SK-MEL-5 (cell line): ENCODE data around the gene ZNF787. TPM values are rescaled to one million over a fixed set of nuclear protein-coding genes. Genes with fewer than 3 reads are reported as not detected.

Experiments
- DNase-seq: peaks from one replicate; pipeline ENCODE4 v3.0.0-alpha.2; 2016; ENCODE audit warnings: low read depth, low spot score
- in situ Hi-C: cut with HindIII; loops from 2 replicates; pipeline ENCODE4 v1.10.0; 2016; ENCODE audit warnings: low sequenced_read_pairs, high pct_unique_total_duplicates, low pct_unique_long_range_greater_than_20kb
- small RNA-seq, 2 experiments: library from RNA; depleted of rRNA; stranded (forward); fragments of <200 nt; gene quantifications; one replicate each; pipeline ENCODE3, GENCODE V24; 2014
- total RNA-seq: library from RNA; depleted of rRNA; stranded (reverse); fragments of >200 nt; shearing (Covaris generic); gene quantifications from 2 replicates; pipeline ENCODE4 v1.2.3, GENCODE V29; 2014; rRNA removed

Gene ZNF787
- total RNA-seq, 1 experiment from 2014 or later, result 30.4 TPM

DNA sequence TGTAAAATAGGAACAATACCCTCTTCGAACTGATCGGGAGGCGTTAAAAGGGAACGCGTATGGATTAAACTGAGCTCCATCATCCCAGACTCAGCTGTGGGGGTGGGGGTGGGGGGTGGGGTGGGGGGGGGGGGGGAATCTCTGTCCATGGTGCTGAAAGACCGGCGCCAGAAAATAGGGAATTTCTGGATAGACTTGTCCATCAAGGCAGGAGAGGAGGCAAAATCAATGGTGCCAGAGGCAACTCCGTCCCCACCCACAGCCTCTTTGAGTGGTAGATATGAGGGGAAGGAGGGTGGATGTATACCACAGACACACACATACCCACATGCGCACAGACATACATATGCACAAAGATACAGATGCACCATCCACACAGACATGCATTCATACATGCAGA, 37.4 kb downstream of the ZNF787 start:
- in situ Hi-C loops, result no loop called here
- DNase-seq, result no peak

DNA sequence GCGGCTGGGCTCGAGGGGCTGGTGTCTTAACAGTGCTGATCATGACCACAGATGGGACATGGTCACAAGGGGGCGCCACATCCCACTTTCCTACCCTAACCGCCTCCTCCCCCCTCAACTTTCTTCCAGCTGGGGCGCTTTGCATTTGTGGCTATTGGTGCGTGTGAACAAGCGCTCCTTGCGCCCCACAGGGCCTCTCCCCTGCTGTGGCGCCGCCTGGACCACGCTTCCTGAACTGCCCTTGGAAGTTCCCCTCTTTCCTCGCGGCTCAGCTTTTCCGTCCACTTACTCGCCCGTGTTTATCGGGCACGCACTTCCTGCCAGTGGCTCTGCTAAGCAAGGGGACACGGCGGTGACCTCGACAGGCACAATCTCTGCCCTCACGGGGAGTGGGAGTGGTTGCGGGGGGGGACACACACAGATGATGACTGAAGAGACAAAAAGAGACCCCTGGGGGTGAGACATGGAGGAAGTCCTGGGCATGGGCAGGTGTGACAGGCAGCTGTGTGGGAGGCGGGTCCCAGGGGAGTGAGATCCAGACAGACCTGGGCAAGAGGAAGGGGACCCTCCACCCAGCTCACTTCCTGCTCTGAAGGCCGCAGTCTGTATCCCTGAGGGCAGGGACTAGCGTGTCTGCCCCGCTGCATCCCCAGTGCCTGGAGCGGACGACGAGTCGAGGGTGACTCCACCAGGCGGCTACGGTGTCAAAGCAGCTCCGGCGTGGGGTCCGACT, 40.3 kb downstream of the ZNF787 start:
- peak; percentile 70 for DNase-seq
- in situ Hi-C loops, result no loop called here

DNA sequence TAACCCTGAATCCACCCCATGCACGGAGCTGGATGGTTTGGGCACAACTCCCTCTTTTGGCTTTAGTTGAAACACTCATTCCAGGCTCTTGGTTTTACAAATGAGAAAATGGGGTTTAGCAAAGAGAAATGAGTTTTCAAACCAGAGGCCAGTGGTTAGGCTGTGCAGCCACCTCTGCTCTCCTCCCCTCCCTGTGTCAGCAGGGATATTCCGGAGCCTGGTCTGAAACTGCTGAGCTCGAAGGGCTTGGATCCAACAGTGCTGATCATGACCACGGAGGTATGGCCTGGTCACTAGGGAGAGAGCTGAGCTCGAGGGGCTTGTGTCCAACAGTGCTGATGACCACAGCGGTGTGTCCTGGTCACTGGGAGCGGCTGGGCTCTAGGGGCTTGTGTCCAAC, 41.5 kb downstream of the ZNF787 start:
- no peak for DNase-seq
- in situ Hi-C loops, result no loop called here

DNA sequence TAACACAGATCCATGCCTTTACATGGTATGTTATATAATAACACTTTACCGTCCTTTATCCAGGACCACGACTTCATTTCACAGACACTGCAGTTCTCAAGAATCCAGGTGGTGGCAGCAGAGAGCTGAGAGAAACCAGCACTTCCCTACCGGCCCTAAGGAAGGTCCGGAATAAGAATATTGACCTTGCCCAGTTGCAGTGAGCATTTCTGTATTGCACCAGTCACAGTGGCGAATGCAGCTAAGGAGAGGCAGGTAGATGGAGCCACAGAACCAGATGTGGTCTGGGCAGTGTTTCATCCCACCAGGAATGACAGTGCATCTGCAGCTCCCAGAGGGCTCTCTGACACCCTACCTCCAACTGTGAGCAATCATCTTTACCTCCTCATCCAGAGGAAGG, 44.6 kb downstream of the ZNF787 start:
- peak; percentile 69 for DNase-seq
- in situ Hi-C loops, result no loop called here

DNA sequence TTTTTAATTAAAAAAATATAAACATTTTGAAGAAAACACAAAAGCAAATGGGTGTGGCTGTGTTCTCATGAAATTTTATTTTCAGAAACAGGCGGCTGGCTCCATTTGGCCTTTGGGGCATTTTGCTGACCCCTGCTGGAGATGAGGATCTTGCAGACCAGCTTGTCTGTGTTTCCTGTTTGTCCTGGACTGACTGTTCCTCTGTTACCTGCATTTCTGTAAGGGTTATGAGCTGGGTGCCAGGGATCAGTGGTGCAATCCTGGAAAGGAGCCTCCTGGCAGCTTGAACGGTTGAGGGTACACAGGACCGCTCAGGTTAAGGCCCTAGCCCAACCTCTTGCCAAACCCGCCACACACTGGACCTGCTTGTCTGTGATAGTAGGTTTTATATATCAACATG, 49.9 kb downstream of the ZNF787 start:
- in situ Hi-C loops, result no loop called here
- peak; percentile 47 for DNase-seq

DNA sequence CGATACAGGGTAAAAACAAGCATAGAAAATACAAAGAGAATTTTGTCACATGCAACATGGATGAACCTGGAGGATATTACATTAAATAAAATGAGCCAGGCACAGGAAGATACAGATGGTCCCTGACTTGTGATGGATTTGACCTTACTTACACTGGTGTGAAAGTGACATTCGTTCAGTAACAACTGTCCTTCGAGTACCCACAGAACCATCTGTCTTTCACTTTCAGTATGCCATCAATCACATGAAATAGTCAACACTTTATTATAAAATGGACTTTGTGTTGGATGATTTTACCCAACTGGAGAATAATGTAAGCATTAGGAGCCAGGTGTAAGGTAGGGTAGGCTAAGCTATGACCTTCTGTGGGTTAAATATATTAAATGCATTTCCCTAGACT, 51.5 kb downstream of the ZNF787 start:
- no peak for DNase-seq
- in situ Hi-C loops, result no loop called here

DNA sequence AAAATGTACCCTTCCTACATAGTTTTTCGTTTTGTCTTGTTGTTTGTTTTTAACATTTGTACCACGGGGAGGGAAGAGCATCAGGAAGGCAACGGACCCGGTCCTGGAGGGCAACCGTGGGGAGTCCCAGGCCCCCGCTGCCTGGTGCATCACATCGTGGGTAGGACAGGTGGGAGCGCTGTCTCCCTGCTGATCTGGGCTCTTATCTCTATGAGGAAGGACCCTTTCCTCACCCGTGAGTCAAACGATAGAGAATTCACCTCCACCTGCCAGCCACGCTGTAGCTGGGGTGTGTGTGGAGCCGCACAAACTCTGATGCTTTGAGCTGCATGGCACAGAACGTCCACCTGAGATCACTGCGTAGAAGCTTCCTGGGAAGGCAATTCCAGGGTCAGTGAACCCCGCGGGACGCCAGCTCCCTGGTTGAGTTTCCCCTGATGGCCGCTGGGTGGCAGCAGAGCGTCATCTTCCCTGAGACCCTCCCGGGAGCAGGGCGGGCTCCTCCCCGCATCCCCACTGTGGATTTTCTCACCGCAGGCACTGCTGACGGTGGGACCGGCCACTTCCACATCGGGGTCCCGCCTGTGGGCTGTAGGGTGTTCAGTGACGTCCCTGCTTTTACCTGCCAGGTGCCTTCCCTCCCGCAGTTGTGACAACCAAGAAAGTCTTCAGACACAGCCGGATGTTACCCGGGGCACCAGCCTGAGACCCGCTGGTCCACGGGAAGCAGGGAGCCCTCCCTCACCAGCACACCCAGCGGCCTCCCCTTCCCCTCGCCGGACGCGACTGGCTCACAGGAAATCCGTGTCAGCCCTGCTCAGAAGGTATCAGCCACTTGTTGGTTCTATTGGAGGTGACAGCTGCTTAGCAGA, 54.7 kb downstream of the ZNF787 start:
- in situ Hi-C loops, result no loop called here
- peak; percentile 61 for DNase-seq

DNA sequence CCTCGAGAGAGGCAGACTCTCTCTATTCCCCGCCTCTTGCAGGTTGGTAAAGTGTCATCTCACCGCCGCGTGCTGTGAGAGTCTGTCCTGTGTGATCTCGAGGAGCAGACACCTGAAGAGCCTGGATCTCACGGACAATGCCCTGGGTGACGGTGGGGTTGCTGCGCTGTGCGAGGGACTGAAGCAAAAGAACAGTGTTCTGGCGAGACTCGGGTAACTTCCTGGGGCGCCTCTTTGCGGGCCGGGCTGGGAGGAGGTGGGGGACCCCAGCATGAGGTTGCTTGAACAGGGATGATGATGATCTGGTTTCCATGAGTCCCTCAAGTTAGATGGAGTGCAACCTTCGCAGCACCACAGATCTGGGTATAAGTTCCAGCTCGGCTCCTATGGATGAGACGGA, 67.5 kb downstream of the ZNF787 start:
- no peak for DNase-seq
- in situ Hi-C loops, result no loop called here

Small RNA genes lying within 50 kb of the gene (small RNA-seq; reads per million reads assigned to genes)
- 0 reads per million in 2 experiments for gene AC024580.2
- 0 reads per million in 2 experiments for gene RF00019

Other genes starting within 250 kb of the ZNF787 start
- gene NLRP13, start 189.0 kb downstream of the ZNF787 start, total RNA-seq, result not detected in 2 replicates
- not detected in 2 replicates for gene NLRP8, start 173.5 kb downstream of the ZNF787 start, total RNA-seq
- not detected in 2 replicates for gene NLRP5, start 134.5 kb downstream of the ZNF787 start, total RNA-seq
- 8.0 and 14.6 TPM in 2 replicates for gene ZNF444, start 20.0 kb upstream of the ZNF787 start, total RNA-seq
- gene GALP, start 54.7 kb upstream of the ZNF787 start, total RNA-seq, result not detected in 2 replicates
- not detected in 2 replicates for gene ZSCAN5B, start 76.5 kb upstream of the ZNF787 start, total RNA-seq
- gene ZSCAN5C, start 81.0 kb upstream of the ZNF787 start, total RNA-seq, result not detected in 2 replicates
- gene EDDM13, start 151.5 kb upstream of the ZNF787 start, total RNA-seq, result not detected in 2 replicates
- 5.4 TPM in 2 replicates for gene ZSCAN5A, start 193.5 kb upstream of the ZNF787 start, total RNA-seq